Lower lobe of right lung (tissue), 2 donors: ENCODE data around the gene MINAR2. TPM values are rescaled to one million over a fixed set of nuclear protein-coding genes. Genes with fewer than 3 reads are reported as not detected.

Experiments used
- ATAC-seq, 2 donors: fragments of 200-7000 bp; cut with Tn5 transposase; one replicate each; pipeline ENCODE4 v1.9.1; 2020 to 2022; ENCODE audit warnings: mild to moderate bottlenecking in 2 of 2, moderate library complexity in 2 of 2
- DNase-seq: peaks from one replicate; pipeline ENCODE4 v3.0.0-alpha.2; 2020
- H3K27ac ChIP-seq: fragments of 200-600 bp; one replicate; pipeline ENCODE4 v1.8.0; 2022
- H3K27me3 ChIP-seq: fragments of 200-600 bp; one replicate; pipeline ENCODE4 v1.8.0; 2022; ENCODE audit warnings: low read depth
- H3K36me3 ChIP-seq: fragments of 200-600 bp; one replicate; pipeline ENCODE4 v1.8.0; 2022; ENCODE audit warnings: mild to moderate bottlenecking
- H3K4me1 ChIP-seq: fragments of 200-600 bp; one replicate; pipeline ENCODE4 v1.8.0; 2022
- H3K4me3 ChIP-seq: fragments of 200-600 bp; one replicate; pipeline ENCODE4 v1.8.0; 2022; ENCODE audit warnings: mild to moderate bottlenecking
- H3K9me3 ChIP-seq: fragments of 200-600 bp; one replicate; pipeline ENCODE4 v1.8.0; 2022
- intact Hi-C: fragments of 100-400 bp; cut with DNase I; formaldehyde crosslinking; loops from one replicate; pipeline ENCODE4 v1.11.0; 2022
- long read RNA-seq: library from polyadenylated mRNA; unstranded; transcript quantifications from one replicate; pipeline ENCODE4 v2.0.0, GENCODE V29; 2021
- total RNA-seq: library from RNA; stranded (reverse); fragmentation: NEBNext Ultra II Directional; extraction: Animal tissue kit (Norgen Biotek cat#: 25700); gene quantifications from one replicate; pipeline ENCODE4 v1.2.1, GENCODE V29; 2021
- TF ChIP-seq, protein P1 (sequence below): fragments of 200-600 bp; IDR thresholded peaks from one replicate; pipeline ENCODE4 v1.8.0; 2022; ENCODE audit warnings: antibody characterized with exemption, mild to moderate bottlenecking
- donor health status: DM: no; HTN: yes; CAD: no; lungs with severe emphysema.

MINAR2 gene, protein sequence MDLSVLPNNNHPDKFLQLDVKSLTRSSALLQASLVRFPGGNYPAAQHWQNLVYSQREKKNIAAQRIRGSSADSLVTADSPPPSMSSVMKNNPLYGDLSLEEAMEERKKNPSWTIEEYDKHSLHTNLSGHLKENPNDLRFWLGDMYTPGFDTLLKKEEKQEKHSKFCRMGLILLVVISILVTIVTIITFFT
- total RNA-seq = not detected
- long read RNA-seq = 0 reads

DNA sequence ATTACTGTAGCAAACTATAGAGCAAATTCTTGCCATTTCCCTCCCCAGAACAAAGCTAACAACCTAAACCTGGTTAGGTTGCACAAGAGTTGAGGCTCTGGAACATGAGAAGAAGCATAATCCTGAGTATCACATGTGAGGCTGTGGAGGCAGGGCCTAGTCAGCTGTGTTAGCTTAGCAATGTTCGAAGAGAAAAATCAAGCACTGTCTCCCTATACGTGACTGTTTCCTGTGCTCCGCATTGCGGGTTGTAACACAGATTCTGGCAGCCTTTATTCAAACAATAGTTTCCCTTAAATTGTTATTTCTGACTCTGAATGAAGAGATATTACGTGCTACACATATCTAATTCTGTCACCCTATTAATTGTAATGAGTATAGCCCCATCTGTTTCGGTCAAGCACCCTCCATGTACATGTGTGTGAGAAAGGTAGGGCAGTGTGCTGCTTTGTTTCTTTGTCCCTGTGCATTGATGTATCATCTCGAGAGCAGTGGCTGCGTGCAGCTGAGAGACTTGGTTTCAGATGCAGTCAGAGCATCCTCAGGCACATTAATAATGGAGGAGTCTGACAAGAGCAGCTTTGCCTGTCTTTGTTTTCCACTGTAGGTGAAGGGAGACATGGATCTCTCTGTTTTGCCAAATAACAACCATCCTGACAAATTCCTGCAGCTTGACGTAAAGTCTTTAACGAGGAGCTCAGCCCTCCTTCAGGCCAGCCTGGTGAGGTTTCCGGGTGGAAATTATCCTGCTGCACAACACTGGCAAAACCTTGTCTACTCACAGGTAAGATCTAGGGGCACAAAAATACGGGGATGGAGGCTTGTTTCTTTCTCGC lies at the start of gene MINAR2:
Gene MINAR2 (plus strand): TSS at position 523 of the 836 bp plus-strand sequence. CDS start 97 bp downstream, at position 620.
- TF ChIP-seq, protein P1, sequence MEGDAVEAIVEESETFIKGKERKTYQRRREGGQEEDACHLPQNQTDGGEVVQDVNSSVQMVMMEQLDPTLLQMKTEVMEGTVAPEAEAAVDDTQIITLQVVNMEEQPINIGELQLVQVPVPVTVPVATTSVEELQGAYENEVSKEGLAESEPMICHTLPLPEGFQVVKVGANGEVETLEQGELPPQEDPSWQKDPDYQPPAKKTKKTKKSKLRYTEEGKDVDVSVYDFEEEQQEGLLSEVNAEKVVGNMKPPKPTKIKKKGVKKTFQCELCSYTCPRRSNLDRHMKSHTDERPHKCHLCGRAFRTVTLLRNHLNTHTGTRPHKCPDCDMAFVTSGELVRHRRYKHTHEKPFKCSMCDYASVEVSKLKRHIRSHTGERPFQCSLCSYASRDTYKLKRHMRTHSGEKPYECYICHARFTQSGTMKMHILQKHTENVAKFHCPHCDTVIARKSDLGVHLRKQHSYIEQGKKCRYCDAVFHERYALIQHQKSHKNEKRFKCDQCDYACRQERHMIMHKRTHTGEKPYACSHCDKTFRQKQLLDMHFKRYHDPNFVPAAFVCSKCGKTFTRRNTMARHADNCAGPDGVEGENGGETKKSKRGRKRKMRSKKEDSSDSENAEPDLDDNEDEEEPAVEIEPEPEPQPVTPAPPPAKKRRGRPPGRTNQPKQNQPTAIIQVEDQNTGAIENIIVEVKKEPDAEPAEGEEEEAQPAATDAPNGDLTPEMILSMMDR = no peak
- Histone ChIP-seq H3K27ac (no peak within 1 kb of the TSS), H3K4me3 (no peak within 1 kb of the TSS), H3K36me3 (no peaks in the 10 kb centered on the region), H3K9me3 (no peaks in the 10 kb centered on the region), H3K27me3 (no peaks in the 10 kb centered on the region), H3K4me1 (no peaks in the 10 kb centered on the region)
- no peak for DNase-seq
- no peak for ATAC-seq
- intact Hi-C loops = no loop called here

DNA sequence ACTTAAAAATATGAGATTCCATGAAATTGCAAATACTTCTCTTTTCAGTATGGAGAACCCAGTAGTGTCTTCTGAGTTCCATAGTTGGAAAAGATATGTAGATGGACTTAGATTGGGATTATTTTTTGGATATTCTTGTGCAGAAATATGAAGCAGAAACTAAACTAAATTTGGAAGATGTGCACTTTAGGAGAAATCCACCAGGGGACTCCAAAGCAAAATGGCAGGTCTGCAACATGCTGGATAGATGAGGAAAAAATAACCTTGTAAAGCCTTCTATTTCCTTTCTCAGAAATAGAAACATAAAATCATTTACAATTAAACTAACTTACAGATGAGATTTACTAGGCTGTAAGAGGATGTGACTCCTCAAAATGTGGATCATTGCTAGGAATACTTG lies 49.2 kb upstream of the MINAR2 start:
- TF ChIP-seq, protein P1 = no peak
- intact Hi-C loops = no loop called here
- Histone ChIP-seq H3K27me3 (no peaks in the 10 kb centered on the region), H3K9me3 (no peaks in the 10 kb centered on the region), H3K36me3 (no peaks in the 10 kb centered on the region), H3K4me3 (no peak overlapping the region), H3K27ac (no peak overlapping the region), H3K4me1 (no peaks in the 10 kb centered on the region)
- ATAC-seq (no peak), DNase-seq (no peak)

DNA sequence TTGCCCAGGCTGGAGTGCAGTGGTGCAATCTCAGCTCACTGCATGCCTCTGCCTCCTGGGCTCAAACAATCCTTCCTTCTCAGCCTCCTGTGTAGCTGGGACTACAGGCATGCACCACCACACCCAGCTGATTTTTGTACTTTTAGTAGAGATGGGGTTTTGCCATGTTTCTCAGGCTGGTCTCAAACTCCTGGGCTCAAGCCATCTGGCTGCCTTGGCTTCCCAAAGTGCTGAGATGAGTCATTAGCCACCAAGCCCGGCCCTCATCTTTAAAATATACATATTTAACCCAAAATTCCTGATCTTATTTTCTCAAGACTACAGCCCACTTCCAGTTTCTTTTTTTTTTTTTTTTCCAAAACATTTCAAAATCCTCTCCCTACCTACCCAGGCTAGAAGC lies 31.7 kb upstream of the MINAR2 start:
- no peaks in the 10 kb centered on the region for H3K9me3 ChIP-seq
- H3K4me1 ChIP-seq = no peaks in the 10 kb centered on the region
- intact Hi-C loops = no loop called here
- no peak for DNase-seq
- no peaks in the 10 kb centered on the region for H3K36me3 ChIP-seq
- ATAC-seq = no peak
- H3K4me3 ChIP-seq = no peak overlapping the region
- H3K27me3 ChIP-seq = no peaks in the 10 kb centered on the region
- no peak overlapping the region for H3K27ac ChIP-seq
- TF ChIP-seq, protein P1 = no peak

DNA sequence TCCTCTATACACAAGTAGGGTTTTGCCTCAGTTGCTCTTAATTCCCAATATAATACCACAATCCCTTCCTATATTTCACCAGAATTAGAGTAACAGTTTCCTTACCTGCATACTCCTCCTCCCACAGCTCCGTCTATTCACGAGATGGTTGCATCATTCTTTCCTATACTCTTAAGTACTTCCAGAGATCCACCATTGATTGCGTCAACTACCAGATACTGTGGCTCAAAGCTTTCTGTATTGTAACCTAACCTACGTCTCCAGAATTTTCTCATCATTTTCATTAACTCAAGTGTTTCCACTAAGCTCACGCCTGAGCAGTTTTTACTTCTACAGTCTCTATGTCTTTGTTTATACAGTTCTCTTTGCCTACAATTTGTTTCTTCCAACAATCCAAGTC lies 31.2 kb upstream of the MINAR2 start:
- intact Hi-C loops = no loop called here
- H3K27ac ChIP-seq = no peak overlapping the region
- ATAC-seq (no peak), DNase-seq (no peak)
- H3K36me3 ChIP-seq = no peaks in the 10 kb centered on the region
- no peaks in the 10 kb centered on the region for H3K27me3 ChIP-seq
- TF ChIP-seq, protein P1 = no peak
- H3K4me3 ChIP-seq = no peak overlapping the region
- no peaks in the 10 kb centered on the region for H3K9me3 ChIP-seq
- H3K4me1 ChIP-seq = no peaks in the 10 kb centered on the region

DNA sequence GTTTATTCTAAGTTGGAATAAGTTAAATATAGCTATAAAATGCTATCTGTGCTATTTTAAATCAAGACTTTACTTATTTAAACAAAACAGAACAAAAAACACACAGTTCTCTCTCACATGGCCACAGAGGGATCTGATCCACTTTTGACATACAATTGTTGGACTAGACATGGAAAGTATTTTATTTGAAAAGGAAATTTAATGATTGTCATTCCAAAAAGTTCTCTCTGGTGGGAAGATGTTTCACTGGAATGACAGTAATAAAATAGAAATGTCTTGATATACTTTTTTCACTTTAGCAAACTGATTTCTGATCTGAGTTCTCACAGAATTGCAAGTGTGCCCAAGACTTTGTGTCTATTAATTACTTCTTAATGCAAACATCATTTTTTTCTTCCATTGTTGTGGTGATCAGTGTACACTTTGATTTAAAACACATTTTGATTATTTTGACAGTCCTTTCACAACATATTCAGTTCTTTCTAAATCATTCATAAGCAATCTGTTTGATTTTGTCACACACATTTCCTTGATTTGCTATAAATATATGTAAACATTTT lies 30.1 kb upstream of the MINAR2 start:
- Histone ChIP-seq H3K27ac (no peak overlapping the region), H3K4me3 (no peak overlapping the region), H3K4me1 (no peaks in the 10 kb centered on the region), H3K9me3 (no peaks in the 10 kb centered on the region), H3K27me3 (no peaks in the 10 kb centered on the region), H3K36me3 (no peaks in the 10 kb centered on the region)
- intact Hi-C loops = no loop called here
- no peak for DNase-seq
- ATAC-seq = no peak
- TF ChIP-seq, protein P1 = no peak
